Ovary (tissue), 9 donors: ENCODE results near the gene ME3. TPM values are rescaled to one million over a fixed set of nuclear protein-coding genes. Genes with fewer than 3 reads are reported as not detected.
"Not testable (repeated sequence)": the region's sequence is repeated elsewhere in the genome, so short reads cannot be mapped to it uniquely, and the experiment has no call there.

Source experiments
- DNase-seq, 5 donors: peaks; one replicate each; pipeline ENCODE4 v3.0.0-alpha.2; 2019 to 2020
- H3K27ac ChIP-seq, 2 donors: fragments of 200-600 bp; one replicate each; pipeline versions ENCODE4 v1.5.1 to v1.8.0; 2019 to 2022
- H3K27me3 ChIP-seq: fragments of 200-600 bp; one replicate; pipeline ENCODE4 v1.8.0; 2022
- H3K36me3 ChIP-seq: fragments of 200-600 bp; sonication (generic); one replicate; pipeline ENCODE4 v1.5.1; 2019
- H3K4me1 ChIP-seq: one replicate; pipeline ENCODE4 v1.8.1; 2013; ENCODE audit warnings: mild to moderate bottlenecking, moderate library complexity; ENCODE audit not compliant: insufficient read depth
- H3K4me3 ChIP-seq: fragments of 200-600 bp; sonication (generic); one replicate; pipeline ENCODE4 v1.5.1; 2017
- H3K9me3 ChIP-seq, 2 donors: fragments of 200-600 bp in 1 of 2; sonication (generic) in 1 of 2; one replicate each; pipeline versions ENCODE4 v1.5.1 to v1.8.1; 2013 to 2019; ENCODE audit warnings: mild to moderate bottlenecking in 1 of 2, moderate library complexity in 1 of 2
- EP300 ChIP-seq: sonication (generic); formaldehyde crosslinking; IDR thresholded peaks from one replicate; pipeline ENCODE4 v1.6.1; 2017; ENCODE audit warnings: antibody characterized with exemption
- POLR2A ChIP-seq: fragments of 450-650 bp; IDR thresholded peaks from one replicate; pipeline ENCODE4 v1.6.1; 2017; ENCODE audit warnings: antibody characterized with exemption, mild to moderate bottlenecking, moderate library complexity
- WGBS, 3 donors: extraction: QIAGEN DNeasy Blood & Tissue Kit in 1 of 3; methylation state at CpG; one replicate each; pipeline versions ENCODE4 v1.1.5 to v1.1.7; 2013 to 2017; 5-methylcytosine and 5-hydroxymethylcytosine counted together
- intact Hi-C, 4 donors: fragments of 100-400 bp; cut with DNase I; formaldehyde crosslinking; loops; one replicate each; pipeline versions ENCODE4 v1.11.0 to v1.15.1; 2022 to 2023
- polyA plus RNA-seq, 2 donors: library from polyadenylated mRNA; stranded (reverse); fragments of 200-250 nt in 1 of 2; fragments of 350-450 nt in 1 of 2; fragmentation: Illumina TruSeq in 1 of 2; extraction: RNeasy Lipid Tissue Mini Kit (QIAGEN cat#74804) in 1 of 2; gene quantifications; one replicate each; pipeline ENCODE4 v1.2.3, GENCODE V29; 2013 to 2014
- total RNA-seq, 7 donors: library from RNA; depleted of rRNA in 2 of 7; stranded (reverse); fragments of >200 nt in 2 of 7; fragmentation: NEBNext Ultra II Directional in 3 of 7; extraction: Animal tissue kit (Norgen Biotek cat#: 25700) in 3 of 7; gene quantifications; one replicate each; pipeline versions ENCODE4 v1.1.0 to v1.2.4, GENCODE V29; 2016 to 2023
- TF ChIP-seq, protein P1 (sequence below), 3 donors: fragments of 450-650 bp in 2 of 3; fragments of 200-600 bp in 1 of 3; IDR thresholded peaks; one replicate each; pipeline versions ENCODE4 v1.5.1 to v1.8.0; 2016 to 2022; ENCODE audit warnings: antibody characterized with exemption in 3 of 3, mild to moderate bottlenecking in 1 of 3
- donor health status: DM: no; HTN: no; CAD: no; lungs with moderate emphysema.
- donor health status: DM: no; HTN: no; CAD: no.
- donor health status: Bipolar disorder and iron deficiency.
- donor health status: DM: yes; HTN: yes; CAD: no.
- donor health status: DM: no; HTN: no; CAD: no.
- donor health status: DM: yes; HTN: yes; CAD: no.

ME3 gene
- total and polyA plus RNA-seq, 9 donors: 25.2 to 48.6 (median 43.1) TPM

GRCh38 chr11:86431258-86431657 lies 241.2 kb downstream of the ME3 start:
- Histone ChIP-seq H3K9me3 (no peaks in the 10 kb centered on the region), H3K27me3 (no peaks in the 10 kb centered on the region), H3K27ac (no peak overlapping the region), H3K4me1 (no peaks in the 10 kb centered on the region), H3K36me3 (no peaks in the 10 kb centered on the region), H3K4me3 (no peak overlapping the region)
- 77 to 90% (median 89%) methylated on average over 37 of the region's 37 CpGs for WGBS, 3 donors
- intact Hi-C loops: no loop called here
- TF ChIP-seq POLR2A: no peak
- TF ChIP-seq EP300: no peak
- TF ChIP-seq, protein P1, sequence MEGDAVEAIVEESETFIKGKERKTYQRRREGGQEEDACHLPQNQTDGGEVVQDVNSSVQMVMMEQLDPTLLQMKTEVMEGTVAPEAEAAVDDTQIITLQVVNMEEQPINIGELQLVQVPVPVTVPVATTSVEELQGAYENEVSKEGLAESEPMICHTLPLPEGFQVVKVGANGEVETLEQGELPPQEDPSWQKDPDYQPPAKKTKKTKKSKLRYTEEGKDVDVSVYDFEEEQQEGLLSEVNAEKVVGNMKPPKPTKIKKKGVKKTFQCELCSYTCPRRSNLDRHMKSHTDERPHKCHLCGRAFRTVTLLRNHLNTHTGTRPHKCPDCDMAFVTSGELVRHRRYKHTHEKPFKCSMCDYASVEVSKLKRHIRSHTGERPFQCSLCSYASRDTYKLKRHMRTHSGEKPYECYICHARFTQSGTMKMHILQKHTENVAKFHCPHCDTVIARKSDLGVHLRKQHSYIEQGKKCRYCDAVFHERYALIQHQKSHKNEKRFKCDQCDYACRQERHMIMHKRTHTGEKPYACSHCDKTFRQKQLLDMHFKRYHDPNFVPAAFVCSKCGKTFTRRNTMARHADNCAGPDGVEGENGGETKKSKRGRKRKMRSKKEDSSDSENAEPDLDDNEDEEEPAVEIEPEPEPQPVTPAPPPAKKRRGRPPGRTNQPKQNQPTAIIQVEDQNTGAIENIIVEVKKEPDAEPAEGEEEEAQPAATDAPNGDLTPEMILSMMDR (IDR thresholded peaks at IDR 0.05): no peak
- no peak for DNase-seq

DNA sequence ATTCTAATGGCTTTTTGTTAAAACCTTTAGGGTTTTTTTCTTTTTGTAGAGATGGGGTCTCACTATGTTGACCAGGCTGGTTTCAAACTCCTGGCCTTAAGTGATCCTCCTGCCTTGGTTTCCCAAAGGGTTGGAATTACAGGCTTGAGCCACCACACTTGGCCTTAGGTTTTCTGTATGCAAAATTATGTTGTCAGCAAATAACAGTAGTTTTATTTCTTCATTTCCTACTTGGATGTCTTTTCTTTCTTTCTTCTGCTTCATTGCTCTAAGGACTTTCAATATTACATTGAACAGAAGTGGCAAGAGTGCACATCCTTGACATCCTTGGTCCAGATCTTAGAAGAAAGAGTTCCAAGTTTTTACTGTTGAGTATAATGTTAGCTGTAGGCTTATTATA lies 245.0 kb downstream of the ME3 start:
- intact Hi-C loops: no loop called here
- no peak for DNase-seq
- Histone ChIP-seq H3K9me3 (no peaks in the 10 kb centered on the region), H3K36me3 (no peaks in the 10 kb centered on the region), H3K4me3 (no peak overlapping the region), H3K27me3 (no peaks in the 10 kb centered on the region), H3K27ac (no peak overlapping the region), H3K4me1 (peaks cover 2% of the 10 kb centered on the region)
- TF ChIP-seq EP300 (no peak), POLR2A (no peak)
- TF ChIP-seq, protein P1 (IDR thresholded peaks at IDR 0.05): no peak

GRCh38 chr11:86423488-86423887 lies 248.9 kb downstream of the ME3 start:
- H3K27me3 ChIP-seq, H3K4me3 ChIP-seq, H3K4me1 ChIP-seq, H3K36me3 ChIP-seq, DNase-seq, H3K27ac ChIP-seq, intact Hi-C loops, H3K9me3 ChIP-seq: not testable (repeated sequence)
- WGBS, 3 donors: 7 to 12% (median 7%) methylated on average over 4 of the region's 4 CpGs

DNA sequence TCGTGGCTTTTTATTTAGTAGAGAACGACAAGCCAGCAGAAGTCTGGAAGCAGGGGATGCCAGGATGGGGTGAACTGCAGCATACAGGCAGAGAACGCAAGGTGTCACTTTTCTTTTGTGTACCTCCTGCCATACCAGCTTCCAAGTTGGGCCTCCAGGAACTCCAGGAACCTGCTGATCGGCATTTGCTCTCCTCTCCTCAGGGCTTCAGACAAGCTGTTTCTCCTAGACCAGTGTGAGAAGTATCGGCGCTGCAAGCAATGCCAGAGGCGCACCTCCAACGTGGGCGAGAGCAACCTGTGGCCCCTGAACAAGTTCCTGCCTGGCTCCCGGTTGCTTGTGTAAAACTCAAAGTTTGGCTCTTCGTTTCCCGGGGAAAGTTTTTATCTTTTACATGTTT lies 250.0 kb downstream of the ME3 start:
- intact Hi-C loops: no loop called here
- Histone ChIP-seq H3K27me3 (no peaks in the 10 kb centered on the region), H3K4me1 (peaks cover 2% of the 10 kb centered on the region), H3K36me3 (no peaks in the 10 kb centered on the region), H3K27ac (no peak overlapping the region), H3K4me3 (no peak overlapping the region), H3K9me3 (no peaks in the 10 kb centered on the region)
- 82 to 87% (median 85%) methylated on average over 12 of the region's 12 CpGs for whole genome bisulfite sequencing, 3 donors
- no peak for DNase-seq
- TF ChIP-seq POLR2A (no peak), EP300 (no peak)
- TF ChIP-seq, protein P1 (IDR thresholded peaks at IDR 0.05): no peak

GRCh38 chr11:86421946-86422345 lies 250.5 kb downstream of the ME3 start:
- Histone ChIP-seq H3K27me3 (no peaks in the 10 kb centered on the region), H3K4me3 (no peak overlapping the region), H3K27ac (no peak overlapping the region), H3K9me3 (no peaks in the 10 kb centered on the region), H3K36me3 (no peaks in the 10 kb centered on the region), H3K4me1 (peaks cover 2% of the 10 kb centered on the region)
- TF ChIP-seq, protein P1 (IDR thresholded peaks at IDR 0.05): no peak
- no peak for TF ChIP-seq POLR2A
- DNase-seq: no peak
- intact Hi-C loops: no loop called here
- 79 to 87% (median 87%) methylated on average over 4 of the region's 4 CpGs for WGBS, 3 donors
